ENCODE results near the gene COL27A1.

DNA sequence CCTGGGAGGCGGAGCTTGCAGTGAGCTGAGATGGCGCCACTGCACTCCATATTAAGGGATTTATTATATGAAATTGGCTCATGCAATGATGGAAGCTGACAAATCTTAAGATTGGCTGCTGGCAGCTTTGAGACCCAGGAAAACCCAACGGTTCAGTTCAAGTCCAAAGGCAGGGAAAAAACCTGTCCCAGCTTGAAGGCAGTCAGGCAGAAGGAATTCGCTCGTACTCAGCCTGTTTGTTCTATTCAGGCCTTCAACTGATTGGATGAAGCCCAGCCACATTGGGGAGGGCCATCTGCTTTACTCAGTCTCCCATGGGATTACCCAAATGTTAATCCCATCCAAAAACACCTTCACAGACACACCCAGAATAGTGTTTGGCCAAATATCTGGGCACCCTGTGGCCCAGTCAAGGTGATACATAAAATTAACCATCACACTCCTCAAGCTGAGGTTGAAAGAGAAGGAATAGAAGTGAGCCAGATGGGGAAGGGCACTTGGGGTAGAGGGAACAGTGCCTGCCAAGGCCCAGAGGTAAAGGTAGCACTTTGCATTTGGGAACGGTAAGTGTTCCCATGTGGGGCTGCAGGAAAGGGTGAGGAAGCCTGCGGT lies 159.0 kb downstream of the COL27A1 start:
- TF ChIP-seq, protein P1, sequence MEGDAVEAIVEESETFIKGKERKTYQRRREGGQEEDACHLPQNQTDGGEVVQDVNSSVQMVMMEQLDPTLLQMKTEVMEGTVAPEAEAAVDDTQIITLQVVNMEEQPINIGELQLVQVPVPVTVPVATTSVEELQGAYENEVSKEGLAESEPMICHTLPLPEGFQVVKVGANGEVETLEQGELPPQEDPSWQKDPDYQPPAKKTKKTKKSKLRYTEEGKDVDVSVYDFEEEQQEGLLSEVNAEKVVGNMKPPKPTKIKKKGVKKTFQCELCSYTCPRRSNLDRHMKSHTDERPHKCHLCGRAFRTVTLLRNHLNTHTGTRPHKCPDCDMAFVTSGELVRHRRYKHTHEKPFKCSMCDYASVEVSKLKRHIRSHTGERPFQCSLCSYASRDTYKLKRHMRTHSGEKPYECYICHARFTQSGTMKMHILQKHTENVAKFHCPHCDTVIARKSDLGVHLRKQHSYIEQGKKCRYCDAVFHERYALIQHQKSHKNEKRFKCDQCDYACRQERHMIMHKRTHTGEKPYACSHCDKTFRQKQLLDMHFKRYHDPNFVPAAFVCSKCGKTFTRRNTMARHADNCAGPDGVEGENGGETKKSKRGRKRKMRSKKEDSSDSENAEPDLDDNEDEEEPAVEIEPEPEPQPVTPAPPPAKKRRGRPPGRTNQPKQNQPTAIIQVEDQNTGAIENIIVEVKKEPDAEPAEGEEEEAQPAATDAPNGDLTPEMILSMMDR (IDR thresholded peaks at IDR 0.05; ENCODE audit: poor library complexity), result no peak
- no peak for TF ChIP-seq EZH2 (IDR thresholded peaks at IDR 0.05; ENCODE audit: borderline replicate concordance)
